ENCODE data around the gene ZFYVE28. TPM values are rescaled to one million over a fixed set of nuclear protein-coding genes. Genes with fewer than 3 reads are reported as not detected.
A peak's percentile ranks its signal among the peaks of the same experiment; 100 is the strongest.

Gene ZFYVE28
- total and polyA plus RNA-seq, 5 donors from 2014 or later: 8.5 to 86.4 (median 17.6) TPM

DNA sequence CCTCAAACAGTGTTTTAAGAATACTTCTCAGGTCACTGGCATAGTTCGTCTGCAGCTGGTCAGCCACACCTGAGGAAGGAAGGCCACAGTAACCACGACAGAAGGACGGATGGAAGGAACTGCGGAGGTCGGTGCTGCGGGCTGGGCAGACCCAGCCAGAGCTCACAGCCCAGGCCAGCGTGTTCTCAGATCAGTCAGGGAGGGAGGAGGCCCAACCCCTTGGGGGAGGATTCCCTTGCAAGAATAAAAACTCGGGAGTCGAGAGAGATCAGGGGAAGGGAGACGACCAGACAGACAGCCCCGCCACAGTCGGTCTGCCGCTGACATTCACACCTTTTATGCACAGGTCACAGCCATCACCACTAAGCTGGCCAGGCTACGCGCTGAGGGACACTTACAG lies 145.2 kb downstream of the ZFYVE28 start:
- ATAC-seq (ENCODE audit: low read depth in 2 of 2) (no peak), DNase-seq (no peak)
- Mint-ChIP-seq H3K36me3 (peaks cover 7% of the 10 kb centered on the region), H3K27ac (no peak overlapping the region), H3K4me3 (no peak overlapping the region), H3K9me3 (no peaks in the 10 kb centered on the region), H3K27me3 (no peaks in the 10 kb centered on the region), H3K4me1 (peaks cover 0 to 4% (median 1%) of the 10 kb centered on the region in 4 donors)
- H3K27ac ChIP-seq (ENCODE audit: insufficient read depth, low read length, poor library complexity, severe bottlenecking): no peak overlapping the region
- peaks cover 2% of the 10 kb centered on the region for H3K36me3 ChIP-seq (ENCODE audit: control insufficient read depth, insufficient read depth, low read length)
- H3K4me3 ChIP-seq (ENCODE audit: low read depth, low read length): no peak overlapping the region
- no peaks in the 10 kb centered on the region for H3K4me1 ChIP-seq (ENCODE audit: control insufficient read depth, insufficient read depth, low read length, poor library complexity, severe bottlenecking)
- H3K27me3 ChIP-seq (ENCODE audit: control insufficient read depth, insufficient read depth, low read length): no peaks in the 10 kb centered on the region
- no peaks in the 10 kb centered on the region for H3K9me3 ChIP-seq (ENCODE audit: control insufficient read depth in 2 of 2, low read length in 2 of 2)

DNA sequence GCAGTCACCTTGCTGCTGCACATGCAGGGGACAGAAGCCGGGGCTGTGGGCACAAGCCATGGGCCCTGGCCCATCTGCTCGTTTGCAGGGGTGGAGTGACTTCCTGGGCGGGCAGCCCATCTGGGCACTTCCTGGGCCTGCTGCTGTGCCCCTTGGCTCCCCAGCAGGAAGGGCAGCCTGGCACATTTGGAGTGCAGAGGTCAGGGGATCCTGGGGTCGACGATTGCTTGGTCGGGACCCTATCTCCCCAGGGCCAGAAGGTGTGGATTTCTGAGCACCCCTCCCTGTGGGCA lies 145.7 kb downstream of the ZFYVE28 start:
- no peaks in the 10 kb centered on the region for H3K9me3 ChIP-seq (ENCODE audit: control insufficient read depth in 2 of 2, low read length in 2 of 2)
- Mint-ChIP-seq H3K9me3 (no peaks in the 10 kb centered on the region), H3K36me3 (peaks cover 7% of the 10 kb centered on the region), H3K27me3 (no peaks in the 10 kb centered on the region), H3K27ac (no peak overlapping the region), H3K4me1 (peaks cover 0 to 4% (median 1%) of the 10 kb centered on the region in 4 donors), H3K4me3 (no peak overlapping the region)
- DNase-seq: no peak
- peaks cover 2% of the 10 kb centered on the region for H3K36me3 ChIP-seq (ENCODE audit: control insufficient read depth, insufficient read depth, low read length)
- no peaks in the 10 kb centered on the region for H3K27me3 ChIP-seq (ENCODE audit: control insufficient read depth, insufficient read depth, low read length)
- H3K27ac ChIP-seq (ENCODE audit: insufficient read depth, low read length, poor library complexity, severe bottlenecking): no peak overlapping the region
- no peak overlapping the region for H3K4me3 ChIP-seq (ENCODE audit: low read depth, low read length)
- no peaks in the 10 kb centered on the region for H3K4me1 ChIP-seq (ENCODE audit: control insufficient read depth, insufficient read depth, low read length, poor library complexity, severe bottlenecking)
- peak in 1 of 2 donors; percentile 4 for ATAC-seq (ENCODE audit: low read depth in 2 of 2)

DNA sequence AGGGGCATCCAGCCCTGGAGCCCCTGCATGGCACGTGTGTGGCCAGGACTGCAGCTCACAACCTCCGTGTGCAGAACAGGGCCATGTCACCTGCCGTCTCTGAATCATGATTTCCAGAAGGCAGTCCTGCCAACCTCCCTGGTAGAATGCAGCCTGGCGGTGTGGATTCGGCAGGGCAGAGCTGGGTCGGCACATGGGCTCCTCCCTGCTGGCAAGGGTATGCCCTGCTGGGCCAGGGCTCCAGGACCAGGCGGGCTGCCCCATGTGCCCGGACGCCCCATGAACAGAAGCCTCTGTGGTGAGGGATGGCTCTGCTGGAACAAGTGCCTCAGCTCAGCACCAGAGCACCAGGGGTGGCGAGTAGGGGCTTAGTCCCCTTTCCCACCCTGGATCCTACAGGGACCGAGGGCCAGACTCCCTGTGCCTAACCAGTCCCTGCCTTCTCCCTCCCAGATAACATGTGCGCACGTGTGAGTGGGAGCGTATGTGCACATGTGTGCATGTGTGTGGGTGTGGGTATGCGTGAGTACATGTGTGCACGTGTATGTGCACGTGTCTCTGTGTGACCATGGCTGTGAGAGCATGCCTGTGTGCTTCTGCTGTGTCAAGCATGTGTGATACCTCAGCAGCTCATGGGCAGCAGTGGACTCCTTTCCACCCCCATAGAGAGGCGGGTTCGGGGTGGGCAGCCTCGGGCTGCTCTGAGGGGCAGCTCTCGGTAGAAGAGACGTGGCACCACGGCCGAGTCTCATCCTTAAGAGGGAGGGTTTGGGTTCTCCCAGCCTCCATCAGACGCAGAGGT lies 146.2 kb downstream of the ZFYVE28 start:
- Histone ChIP-seq H3K27me3 (ENCODE audit: control insufficient read depth, insufficient read depth, low read length) (no peaks in the 10 kb centered on the region), H3K9me3 (ENCODE audit: control insufficient read depth in 2 of 2, low read length in 2 of 2) (no peaks in the 10 kb centered on the region), H3K36me3 (ENCODE audit: control insufficient read depth, insufficient read depth, low read length) (peaks cover 2% of the 10 kb centered on the region), H3K27ac (ENCODE audit: insufficient read depth, low read length, poor library complexity, severe bottlenecking) (no peak overlapping the region), H3K4me1 (ENCODE audit: control insufficient read depth, insufficient read depth, low read length, poor library complexity, severe bottlenecking) (no peaks in the 10 kb centered on the region), H3K4me3 (ENCODE audit: low read depth, low read length) (no peak overlapping the region)
- peaks cover 0 to 4% (median 1%) of the 10 kb centered on the region in 4 donors for H3K4me1 Mint-ChIP-seq
- no peaks in the 10 kb centered on the region for H3K27me3 Mint-ChIP-seq
- ATAC-seq (ENCODE audit: low read depth in 2 of 2): no peak
- H3K27ac Mint-ChIP-seq: no peak overlapping the region
- peaks cover 7% of the 10 kb centered on the region for H3K36me3 Mint-ChIP-seq
- no peaks in the 10 kb centered on the region for H3K9me3 Mint-ChIP-seq
- no peak for DNase-seq
- no peak overlapping the region for H3K4me3 Mint-ChIP-seq

DNA sequence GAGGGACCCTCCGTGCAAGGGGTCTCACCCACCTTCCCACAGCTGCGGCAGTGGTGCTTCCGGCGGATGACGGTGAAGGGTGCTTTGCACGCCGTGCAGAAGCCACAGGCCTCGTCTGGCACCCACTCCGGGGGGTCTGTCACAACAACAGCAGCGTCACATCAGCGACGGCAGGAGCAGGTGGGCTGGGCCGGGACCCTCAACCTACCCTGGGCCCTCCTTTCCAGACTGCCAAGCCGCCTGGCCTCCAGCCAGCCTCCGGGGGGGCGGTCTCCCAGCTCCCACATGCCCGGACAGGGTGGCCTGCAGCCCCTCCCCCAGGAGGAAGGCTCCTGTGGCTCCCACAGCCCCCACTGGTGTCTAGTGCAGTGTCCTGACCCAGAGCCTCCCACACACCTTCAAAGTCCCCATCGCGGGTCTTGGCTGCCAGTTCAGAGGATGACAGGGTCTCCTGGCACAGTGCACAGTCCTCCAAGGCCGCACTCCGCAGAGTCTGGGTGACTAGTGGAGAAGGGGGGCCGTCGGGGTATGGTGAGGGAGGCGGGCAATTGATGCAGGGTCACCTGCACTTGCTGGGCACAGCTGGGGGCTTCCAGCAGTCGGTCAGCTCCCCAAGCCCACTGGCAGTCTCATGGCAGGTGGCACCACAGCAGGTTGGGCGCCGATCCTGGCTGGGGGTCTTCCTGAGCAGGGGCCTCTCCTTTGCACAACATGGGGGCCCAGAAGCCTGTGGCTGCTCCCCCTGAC lies 147.0 kb downstream of the ZFYVE28 start:
- Histone ChIP-seq H3K27ac (ENCODE audit: insufficient read depth, low read length, poor library complexity, severe bottlenecking) (no peak overlapping the region), H3K9me3 (ENCODE audit: control insufficient read depth in 2 of 2, low read length in 2 of 2) (no peaks in the 10 kb centered on the region), H3K4me3 (ENCODE audit: low read depth, low read length) (no peak overlapping the region), H3K4me1 (ENCODE audit: control insufficient read depth, insufficient read depth, low read length, poor library complexity, severe bottlenecking) (no peaks in the 10 kb centered on the region), H3K36me3 (ENCODE audit: control insufficient read depth, insufficient read depth, low read length) (peaks cover 2% of the 10 kb centered on the region), H3K27me3 (ENCODE audit: control insufficient read depth, insufficient read depth, low read length) (no peaks in the 10 kb centered on the region)
- H3K9me3 Mint-ChIP-seq: no peaks in the 10 kb centered on the region
- H3K27ac Mint-ChIP-seq: no peak overlapping the region
- no peak for ATAC-seq (ENCODE audit: low read depth in 2 of 2)
- H3K4me3 Mint-ChIP-seq: no peak overlapping the region
- no peak for DNase-seq
- H3K4me1 Mint-ChIP-seq: peaks cover 0 to 4% (median 1%) of the 10 kb centered on the region in 4 donors
- H3K27me3 Mint-ChIP-seq: no peaks in the 10 kb centered on the region
- peaks cover 7% of the 10 kb centered on the region for H3K36me3 Mint-ChIP-seq

- no peak overlapping the region for H3K27ac ChIP-seq (ENCODE audit: insufficient read depth, low read length, poor library complexity, severe bottlenecking)
- H3K4me3 ChIP-seq (ENCODE audit: low read depth, low read length): no peak overlapping the region
- H3K36me3 ChIP-seq (ENCODE audit: control insufficient read depth, insufficient read depth, low read length): peaks cover 2% of the 10 kb centered on the region
- Mint-ChIP-seq H3K4me1 (peaks cover 0 to 4% (median 1%) of the 10 kb centered on the region in 4 donors), H3K27me3 (no peaks in the 10 kb centered on the region), H3K36me3 (peaks cover 7% of the 10 kb centered on the region), H3K27ac (no peak overlapping the region), H3K4me3 (no peak overlapping the region), H3K9me3 (no peaks in the 10 kb centered on the region)
- no peak for ATAC-seq (ENCODE audit: low read depth in 2 of 2)
- no peak for DNase-seq
- no peaks in the 10 kb centered on the region for H3K4me1 ChIP-seq (ENCODE audit: control insufficient read depth, insufficient read depth, low read length, poor library complexity, severe bottlenecking)
- no peaks in the 10 kb centered on the region for H3K27me3 ChIP-seq (ENCODE audit: control insufficient read depth, insufficient read depth, low read length)
- no peaks in the 10 kb centered on the region for H3K9me3 ChIP-seq (ENCODE audit: control insufficient read depth in 2 of 2, low read length in 2 of 2)
These were observed 147.9 kb downstream of the ZFYVE28 start for GRCh38 chr4:2270341-2271165.

DNA sequence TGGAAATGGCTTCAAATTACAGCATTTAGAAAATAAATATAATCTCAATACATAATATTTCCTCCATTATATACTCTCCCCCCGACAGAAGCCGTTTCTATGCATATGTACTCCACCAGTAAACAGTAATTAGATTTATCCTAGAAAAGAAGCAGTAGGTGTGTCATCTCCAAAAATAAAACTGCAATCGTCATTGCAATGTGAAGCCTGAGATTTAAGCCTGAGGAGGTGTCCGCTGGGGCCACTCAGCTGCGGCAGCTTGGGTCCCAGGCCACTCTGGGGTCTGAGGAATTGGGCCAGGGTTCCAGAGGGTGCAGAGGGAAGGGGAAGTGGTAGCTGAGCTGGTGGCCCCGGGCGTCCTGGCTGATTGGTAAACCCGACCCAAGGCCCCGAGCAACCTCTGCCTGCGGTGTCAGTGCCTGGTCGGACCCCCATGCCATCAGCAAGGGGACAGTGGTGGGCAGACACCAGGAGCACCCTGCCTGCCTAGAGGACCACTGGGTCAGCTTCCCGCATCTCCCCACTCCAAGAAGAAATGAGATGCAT lies 148.8 kb downstream of the ZFYVE28 start:
- Histone ChIP-seq H3K4me1 (ENCODE audit: control insufficient read depth, insufficient read depth, low read length, poor library complexity, severe bottlenecking) (no peaks in the 10 kb centered on the region), H3K4me3 (ENCODE audit: low read depth, low read length) (no peak overlapping the region), H3K27ac (ENCODE audit: insufficient read depth, low read length, poor library complexity, severe bottlenecking) (no peak overlapping the region), H3K27me3 (ENCODE audit: control insufficient read depth, insufficient read depth, low read length) (no peaks in the 10 kb centered on the region), H3K9me3 (ENCODE audit: control insufficient read depth in 2 of 2, low read length in 2 of 2) (no peaks in the 10 kb centered on the region), H3K36me3 (ENCODE audit: control insufficient read depth, insufficient read depth, low read length) (peaks cover 2% of the 10 kb centered on the region)
- no peaks in the 10 kb centered on the region for H3K9me3 Mint-ChIP-seq
- DNase-seq (no peak), ATAC-seq (ENCODE audit: low read depth in 2 of 2) (no peak)
- peaks cover 7% of the 10 kb centered on the region for H3K36me3 Mint-ChIP-seq
- no peak overlapping the region for H3K27ac Mint-ChIP-seq
- H3K4me3 Mint-ChIP-seq: no peak overlapping the region
- peaks cover 0 to 5% (median 3%) of the 10 kb centered on the region in 4 donors for H3K4me1 Mint-ChIP-seq
- H3K27me3 Mint-ChIP-seq: no peaks in the 10 kb centered on the region

DNA sequence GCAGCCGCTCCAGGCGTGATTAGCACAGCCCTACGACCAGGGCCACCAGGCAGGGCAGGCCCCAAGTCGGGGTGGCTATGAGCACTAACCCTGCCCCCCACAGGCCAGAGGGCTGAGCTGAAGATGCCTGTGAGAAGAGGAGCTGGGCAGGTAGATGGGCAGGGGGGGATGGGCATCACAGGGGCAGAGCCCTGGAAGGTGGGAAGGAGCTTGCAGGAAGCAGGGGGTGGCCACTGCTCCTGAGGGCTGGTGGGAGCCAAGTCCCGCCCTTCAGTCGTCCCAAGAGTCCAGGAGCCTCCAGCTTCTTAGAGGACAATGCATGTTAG lies 149.3 kb downstream of the ZFYVE28 start:
- Histone ChIP-seq H3K4me1 (ENCODE audit: control insufficient read depth, insufficient read depth, low read length, poor library complexity, severe bottlenecking) (no peaks in the 10 kb centered on the region), H3K9me3 (ENCODE audit: control insufficient read depth in 2 of 2, low read length in 2 of 2) (no peaks in the 10 kb centered on the region), H3K36me3 (ENCODE audit: control insufficient read depth, insufficient read depth, low read length) (peaks cover 2% of the 10 kb centered on the region), H3K27me3 (ENCODE audit: control insufficient read depth, insufficient read depth, low read length) (no peaks in the 10 kb centered on the region), H3K27ac (ENCODE audit: insufficient read depth, low read length, poor library complexity, severe bottlenecking) (no peak overlapping the region), H3K4me3 (ENCODE audit: low read depth, low read length) (no peak overlapping the region)
- Mint-ChIP-seq H3K36me3 (peaks cover 7% of the 10 kb centered on the region), H3K27ac (peak overlapping the region in 1 of 3 donors; percentile 51), H3K4me1 (peaks cover 0 to 5% (median 3%) of the 10 kb centered on the region in 4 donors), H3K27me3 (no peaks in the 10 kb centered on the region), H3K4me3 (no peak overlapping the region), H3K9me3 (no peaks in the 10 kb centered on the region)
- ATAC-seq (ENCODE audit: low read depth in 2 of 2): no peak
- DNase-seq: no peak

Data from CD4-positive, CD25-positive, alpha-beta regulatory T cell (primary cell).